Keratinocyte (primary cell): ENCODE results near the gene SEMA3A. TPM values are rescaled to one million over a fixed set of nuclear protein-coding genes. Genes with fewer than 3 reads are reported as not detected.

Experiments used
- DNase-seq: peaks from one replicate; pipeline ENCODE4 v3.0.0-alpha.2; 2011; ENCODE audit warnings: low read depth, missing footprints, low spot score
- FAIRE-seq: peaks from 2 replicates; lab custom pipeline; 2011; peaks lifted over from hg19 to GRCh38; lab: Jason Lieb, UNC
- H2AFZ ChIP-seq: 2 replicates; pipeline ENCODE4 v1.6.0; 2012; ENCODE audit warnings: low read length, control low read depth, inconsistent platforms; ENCODE audit not compliant: control insufficient read depth
- H3K27ac ChIP-seq: 2 replicates; pipeline ENCODE4 v1.5.1; 2011; ENCODE audit warnings: low read length; ENCODE audit not compliant: control insufficient read depth, insufficient read depth
- H3K27me3 ChIP-seq: 3 replicates; pipeline ENCODE4 v1.6.0; 2011; ENCODE audit warnings: low read length; ENCODE audit not compliant: control insufficient read depth, insufficient read depth; ENCODE audit errors: extremely low read depth
- H3K36me3 ChIP-seq, 2 experiments: 2 replicates in 1 of 2; 3 replicates in 1 of 2; pipeline ENCODE4 v1.5.1; 2011; ENCODE audit warnings: low read length in 2 of 2, mild to moderate bottlenecking in 1 of 2; ENCODE audit not compliant: control insufficient read depth in 2 of 2, insufficient read depth in 2 of 2; ENCODE audit errors: extremely low read depth in 1 of 2
- H3K4me1 ChIP-seq: 3 replicates; pipeline ENCODE4 v1.5.1; 2011; ENCODE audit warnings: low read length; ENCODE audit not compliant: control insufficient read depth, insufficient read depth; ENCODE audit errors: extremely low read depth
- H3K4me2 ChIP-seq: 3 replicates; pipeline ENCODE4 v1.6.0; 2011; ENCODE audit warnings: low read depth, low read length; ENCODE audit not compliant: control insufficient read depth, insufficient read depth; ENCODE audit errors: extremely low read depth
- H3K4me3 ChIP-seq, 3 experiments: fragments of 200-600 bp in 1 of 3; sonication (generic) in 1 of 3; 2 replicates in 2 of 3; 3 replicates in 1 of 3; pipeline ENCODE4 v1.5.1; 2011 to 2016; ENCODE audit warnings: low read length in 3 of 3, mild to moderate bottlenecking in 3 of 3, control low read depth in 2 of 3, inconsistent platforms in 1 of 3, low read depth in 1 of 3, mixed read lengths in 1 of 3, mixed run types in 1 of 3, moderate library complexity in 1 of 3; ENCODE audit not compliant: control insufficient read depth in 2 of 3, insufficient read depth in 2 of 3; ENCODE audit errors: extremely low read depth in 1 of 3
- H3K79me2 ChIP-seq: 2 replicates; pipeline ENCODE4 v1.6.0; 2012; ENCODE audit warnings: low read length; ENCODE audit not compliant: control insufficient read depth, insufficient read depth
- H3K9ac ChIP-seq: 3 replicates; pipeline ENCODE4 v1.6.0; 2011; ENCODE audit warnings: low read length; ENCODE audit not compliant: control insufficient read depth, insufficient read depth; ENCODE audit errors: extremely low read depth
- H3K9me1 ChIP-seq: 3 replicates; pipeline ENCODE4 v1.6.0; 2011; ENCODE audit warnings: low read length; ENCODE audit not compliant: control insufficient read depth, insufficient read depth; ENCODE audit errors: extremely low read depth
- H3K9me3 ChIP-seq: 2 replicates; pipeline ENCODE4 v1.5.1; 2012; ENCODE audit warnings: low read depth, low read length; ENCODE audit not compliant: control insufficient read depth
- H4K20me1 ChIP-seq: 3 replicates; pipeline ENCODE4 v1.6.0; 2011; ENCODE audit warnings: low read length; ENCODE audit not compliant: control insufficient read depth, insufficient read depth; ENCODE audit errors: extremely low read depth
- CTCF ChIP-seq, 3 experiments: IDR thresholded peaks in 1 of 3; conservative IDR thresholded peaks in 1 of 3; optimal IDR thresholded peaks in 1 of 3; 2 replicates in 2 of 3; 3 replicates in 1 of 3; pipeline versions ENCODE3 to v1.5.1; 2011; ENCODE audit warnings: low read length in 3 of 3, mild to moderate bottlenecking in 3 of 3, moderate library complexity in 2 of 3, control low read depth in 1 of 3, inconsistent platforms in 1 of 3; ENCODE audit not compliant: insufficient read depth in 2 of 3; ENCODE audit errors: extremely low read depth in 1 of 3
- EZH2 ChIP-seq: IDR thresholded peaks from one replicate; pipeline ENCODE4 v1.6.1; 2012; ENCODE audit warnings: inconsistent platforms, mild to moderate bottlenecking, low read length, moderate library complexity
- dilution Hi-C: fragments of 300-500 bp; cut with MboI; formaldehyde crosslinking; loops from one replicate; pipeline ENCODE4 v1.7.0; 2020; ENCODE audit warnings: low sequenced_read_pairs; ENCODE audit not compliant: extremely low pct_ligation_motif_present
- polyA plus RNA-seq, 5 experiments: library from polyadenylated mRNA; depleted of rRNA in 3 of 5; stranded (reverse) in 3 of 5; stranded (forward) in 1 of 5; unstranded in 1 of 5; fragments of >200 nt; gene quantifications; 1 replicate in 1 of 5; 2 replicates in 3 of 5; 3 replicates in 1 of 5; pipeline versions ENCODE4 v1.2.1 to v1.2.3, GENCODE V29; 2011 to 2012; ENCODE audit warnings: missing spikeins in 2 of 5, low read depth in 1 of 5, low replicate concordance in 1 of 5

Gene SEMA3A
- polyA plus RNA-seq, 1 donor (not counting 4 experiments of a cell fraction or from before 2014, with no cell fraction given): 2.1 TPM

- no peak for DNase-seq
- peaks cover 12% of the 10 kb centered on the region for H3K4me1 ChIP-seq
- no peaks in the 10 kb centered on the region for H4K20me1 ChIP-seq
- H3K9me1 ChIP-seq: no peaks in the 10 kb centered on the region
- no peak overlapping the region for H3K4me3 ChIP-seq
- no peak overlapping the region for H2AFZ ChIP-seq
- H3K9ac ChIP-seq: no peak overlapping the region
- no peak overlapping the region for H3K4me2 ChIP-seq
- no peaks in the 10 kb centered on the region for H3K36me3 ChIP-seq
- H3K79me2 ChIP-seq: no peaks in the 10 kb centered on the region
- H3K9me3 ChIP-seq: no peaks in the 10 kb centered on the region
- FAIRE-seq: no peak
- dilution Hi-C loops: no loop called here
- H3K27me3 ChIP-seq: no peaks in the 10 kb centered on the region
- no peak overlapping the region for H3K27ac ChIP-seq
- TF ChIP-seq CTCF (optimal IDR thresholded peaks at IDR 0.05 in 1 of 3, IDR thresholded peaks at IDR 0.05 in 1 of 3, conservative IDR thresholded peaks at IDR 0.05 in 1 of 3; ENCODE audit: extremely low read depth in 1 of 3, insufficient read depth in 2 of 3, low read length in 3 of 3) (no peak), EZH2 (no peak)
These were observed 173.2 kb downstream of the SEMA3A start for GRCh38 chr7:84021292-84021908.

- Histone ChIP-seq H3K27me3 (no peaks in the 10 kb centered on the region), H4K20me1 (no peaks in the 10 kb centered on the region), H3K79me2 (no peaks in the 10 kb centered on the region), H3K27ac (no peak overlapping the region), H3K4me1 (peaks cover under 1% of the 10 kb centered on the region), H3K9ac (no peak overlapping the region), H2AFZ (no peak overlapping the region), H3K9me1 (no peaks in the 10 kb centered on the region), H3K4me2 (no peak overlapping the region), H3K4me3 (no peak overlapping the region), H3K9me3 (no peaks in the 10 kb centered on the region), H3K36me3 (no peaks in the 10 kb centered on the region)
- dilution Hi-C loops: no loop called here
- no peak for TF ChIP-seq EZH2
- no peak for TF ChIP-seq CTCF (optimal IDR thresholded peaks at IDR 0.05 in 1 of 3, IDR thresholded peaks at IDR 0.05 in 1 of 3, conservative IDR thresholded peaks at IDR 0.05 in 1 of 3; ENCODE audit: extremely low read depth in 1 of 3, insufficient read depth in 2 of 3, low read length in 3 of 3)
- DNase-seq: no peak
- FAIRE-seq: no peak
These were observed 176.9 kb downstream of the SEMA3A start for GRCh38 chr7:84017651-84018050.
